Measurements from ENCODE around the gene FAM168B. TPM values are rescaled to one million over a fixed set of nuclear protein-coding genes. Genes with fewer than 3 reads are reported as not detected.

FAM168B gene
- total RNA-seq, 4 donors from 2014 or later = 147 to 172 (median 157) TPM

DNA sequence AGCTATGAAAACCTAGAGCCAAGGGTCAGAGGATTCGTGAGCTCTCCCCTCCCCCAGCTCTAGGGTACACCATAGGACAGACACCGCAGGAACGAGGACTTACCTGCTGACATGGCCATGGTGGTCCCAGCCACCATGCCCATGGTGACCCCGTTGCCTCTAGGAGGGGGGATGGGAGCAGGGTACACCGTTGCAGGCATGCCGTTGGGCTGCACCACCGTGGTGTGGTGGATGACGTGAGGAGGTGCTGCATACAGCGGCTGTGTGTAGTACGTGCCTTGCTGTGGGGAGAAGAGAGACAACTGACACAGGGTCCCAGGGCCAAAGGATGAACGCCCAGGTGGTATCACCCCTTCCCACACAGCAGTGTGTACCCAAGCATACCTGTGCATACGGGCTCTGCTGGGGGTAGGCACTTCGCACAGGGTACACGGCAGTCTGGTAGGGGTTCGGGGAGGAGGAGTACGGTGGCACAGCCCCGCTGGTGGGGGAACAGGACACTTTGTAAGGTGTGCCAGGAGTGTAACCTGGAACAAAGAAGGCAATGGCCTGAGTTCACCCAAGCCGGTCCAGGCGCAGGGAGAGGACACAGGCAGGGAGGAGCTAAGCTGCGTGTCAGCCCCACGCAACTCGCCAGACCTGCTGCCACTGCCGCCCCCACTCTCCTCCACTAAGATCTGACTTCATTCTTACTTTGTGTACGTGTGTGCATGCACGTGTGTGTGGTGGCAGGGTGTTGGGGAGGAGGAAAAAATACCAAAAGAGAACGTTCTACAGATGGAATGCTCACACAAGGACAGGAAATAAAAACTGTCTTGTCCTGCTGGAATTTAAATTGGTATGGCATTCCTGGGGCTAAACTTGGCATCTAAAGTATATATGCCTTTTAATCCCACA is 37.8 kb downstream of the FAM168B start:
- DNase-seq (peak in 1 of 2 donors; percentile 61), ATAC-seq (peak in 1 of 2 donors; percentile 54)
- Histone ChIP-seq H3K27ac (peak overlapping the region; percentile 68 to 77 (median 74)), H3K4me1 (peaks cover 37 to 50% of the 10 kb centered on the region in 2 donors), H3K4me3 (peak overlapping the region in 1 of 4 donors; percentile 7), H3K36me3 (peaks cover 0 to 42% of the 10 kb centered on the region in 2 donors), H3K27me3 (no peaks in the 10 kb centered on the region), H3K9me3 (no peaks in the 10 kb centered on the region)
- in situ Hi-C loops (cut with MboI; ENCODE audit: low sequenced_read_pairs in 4 of 4) (no loop called here), intact Hi-C loops (cut with DNase I; ENCODE audit: low total_unique reads) (no loop called here)
- no peak for TF ChIP-seq CTCF (IDR thresholded peaks at IDR 0.05 in 4 of 5, conservative IDR thresholded peaks at IDR 0.05 in 1 of 5)
- no peak for TF ChIP-seq POLR2A (IDR thresholded peaks at IDR 0.05)

DNA sequence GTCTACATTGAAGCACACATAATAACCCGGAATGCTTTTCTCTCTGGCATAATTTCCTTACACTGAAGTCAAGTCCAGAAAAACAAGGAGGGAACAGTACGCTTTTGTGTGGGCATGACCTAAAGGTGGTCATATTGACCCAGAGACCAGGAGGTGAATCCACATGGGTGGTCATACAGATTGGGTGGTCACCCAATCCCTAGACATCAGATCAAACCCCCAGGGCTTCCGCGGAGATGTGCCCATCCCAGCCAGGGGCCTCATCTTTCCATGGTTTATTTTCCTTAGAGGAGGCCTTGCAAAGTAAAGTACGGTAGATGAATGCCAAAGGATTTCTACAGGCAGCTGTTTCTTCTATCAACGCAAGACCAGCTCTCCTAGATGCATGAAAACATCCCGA is 38.8 kb downstream of the FAM168B start:
- no peaks in the 10 kb centered on the region for H3K27me3 ChIP-seq
- TF ChIP-seq POLR2A (IDR thresholded peaks at IDR 0.05) = no peak
- TF ChIP-seq CTCF (IDR thresholded peaks at IDR 0.05 in 4 of 5, conservative IDR thresholded peaks at IDR 0.05 in 1 of 5) = no peak

DNA sequence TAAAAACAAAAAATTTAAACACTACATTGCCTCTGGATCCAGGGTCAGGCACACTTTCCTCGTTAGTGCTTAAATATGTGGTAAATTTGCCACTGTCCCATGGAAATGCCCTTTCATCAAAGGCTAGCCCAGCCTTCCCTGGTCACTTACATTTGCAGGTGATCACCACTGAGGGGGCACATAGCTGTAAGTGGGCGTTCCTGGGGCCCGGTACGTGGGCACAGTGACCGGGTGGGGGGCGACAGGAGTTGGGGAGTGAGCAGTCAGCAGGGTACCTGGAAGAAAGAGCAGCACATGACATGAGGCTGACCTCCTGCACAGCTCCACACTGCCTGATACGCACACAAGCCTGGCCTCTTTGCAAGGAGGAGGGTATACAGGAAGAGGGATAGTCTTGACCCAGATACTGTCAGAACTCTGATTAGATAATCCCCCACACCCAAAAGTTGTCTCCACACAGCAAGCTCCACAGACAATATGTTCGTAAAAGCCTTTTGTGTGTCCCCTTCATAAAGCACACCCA is 40.5 kb downstream of the FAM168B start:
- no peak overlapping the region for H3K27ac ChIP-seq
- intact Hi-C loops (cut with DNase I; ENCODE audit: low total_unique reads) (no loop called here), in situ Hi-C loops (cut with MboI; ENCODE audit: low sequenced_read_pairs in 4 of 4) (no loop called here)
- peaks cover 0 to 56% of the 10 kb centered on the region in 2 donors for H3K36me3 ChIP-seq
- TF ChIP-seq CTCF (IDR thresholded peaks at IDR 0.05 in 4 of 5, conservative IDR thresholded peaks at IDR 0.05 in 1 of 5) = no peak
- H3K27me3 ChIP-seq = no peaks in the 10 kb centered on the region
- ATAC-seq = no peak
- H3K4me3 ChIP-seq = no peak overlapping the region
- peaks cover 31 to 34% of the 10 kb centered on the region in 2 donors for H3K4me1 ChIP-seq
- no peaks in the 10 kb centered on the region for H3K9me3 ChIP-seq
- DNase-seq = no peak

More for the DNA sequence above, 38.8 kb downstream of the FAM168B start:
- ATAC-seq (no peak), DNase-seq (no peak)
- in situ Hi-C loops (cut with MboI; ENCODE audit: low sequenced_read_pairs in 4 of 4) = no loop called here
- intact Hi-C loops (cut with DNase I; ENCODE audit: low total_unique reads) = no loop called here
- Histone ChIP-seq H3K36me3 (peaks cover 0 to 52% of the 10 kb centered on the region in 2 donors), H3K9me3 (no peaks in the 10 kb centered on the region), H3K4me3 (no peak overlapping the region), H3K4me1 (peaks cover 37 to 46% of the 10 kb centered on the region in 2 donors), H3K27ac (peak overlapping the region in 2 of 4 donors; percentile 73 to 77)

- in situ Hi-C loops (cut with MboI; ENCODE audit: low sequenced_read_pairs in 4 of 4) (no loop called here), intact Hi-C loops (cut with DNase I; ENCODE audit: low total_unique reads) (no loop called here)
- peaks cover 0 to 56% of the 10 kb centered on the region in 2 donors for H3K36me3 ChIP-seq
- H3K9me3 ChIP-seq = no peaks in the 10 kb centered on the region
- H3K4me3 ChIP-seq = no peak overlapping the region
- H3K27me3 ChIP-seq = no peaks in the 10 kb centered on the region
- H3K27ac ChIP-seq = no peak overlapping the region
- DNase-seq (no peak), ATAC-seq (no peak)
- TF ChIP-seq CTCF (IDR thresholded peaks at IDR 0.05 in 4 of 5, conservative IDR thresholded peaks at IDR 0.05 in 1 of 5) (no peak), POLR2A (IDR thresholded peaks at IDR 0.05) (no peak)
- H3K4me1 ChIP-seq = peaks cover 30 to 33% of the 10 kb centered on the region in 2 donors
Measured at GRCh38 chr2:131050896-131051295, 42.4 kb downstream of the FAM168B start.

Measured in gastrocnemius medialis (tissue), 4 donors.